ENCODE data around the gene LRRN3.

Gene LRRN3

GRCh38 chr7:111173528-111173927 is 82.6 kb downstream of the LRRN3 start:
- no peak for DNase-seq

GRCh38 chr7:111173990-111174389 is 83.1 kb downstream of the LRRN3 start:
- no peak for DNase-seq

GRCh38 chr7:111174510-111174909 is 83.6 kb downstream of the LRRN3 start:
- DNase-seq = no peak
